HS-27A (cell line): ENCODE results near the gene SCGB1C1.

Source experiments
- DNase-seq: peaks from one replicate; pipeline ENCODE4 v3.0.0-alpha.2; 2012; ENCODE audit warnings: low read depth, missing footprints

The SCGB1C1 gene

GRCh38 chr11:205221-206001, 12.5 kb downstream of the SCGB1C1 start:
- DNase-seq: no peak

- no peak for DNase-seq
These were observed 13.1 kb downstream of the SCGB1C1 start for GRCh38 chr11:206002-206384.

GRCh38 chr11:206526-207207, 13.8 kb downstream of the SCGB1C1 start:
- no peak for DNase-seq

- DNase-seq: peak; percentile 96
These were observed 14.5 kb downstream of the SCGB1C1 start, which contains the start of the genes BET1L and RIC8A for GRCh38 chr11:207208-207862. TSS of gene BET1L (minus strand) at chr11:207399. CDS start at chr11:207321, 78 bp downstream. TSS of gene RIC8A (plus strand) at chr11:207708. CDS start at chr11:208855, 1,147 bp downstream.

GRCh38 chr11:207863-208180, 14.9 kb downstream of the SCGB1C1 start:
- no peak for DNase-seq

GRCh38 chr11:208181-208916, 15.5 kb downstream of the SCGB1C1 start:
- no peak for DNase-seq

GRCh38 chr11:208917-209260, 16.0 kb downstream of the SCGB1C1 start:
- DNase-seq: no peak

- DNase-seq: no peak
These were observed 16.6 kb downstream of the SCGB1C1 start for GRCh38 chr11:209275-210121.

GRCh38 chr11:210122-210802, 17.4 kb downstream of the SCGB1C1 start:
- DNase-seq: no peak

- DNase-seq: no peak
These were observed 17.9 kb downstream of the SCGB1C1 start for GRCh38 chr11:210803-211180.

- DNase-seq: no peak
These were observed 18.4 kb downstream of the SCGB1C1 start for GRCh38 chr11:211295-211694.

- no peak for DNase-seq
These were observed 18.9 kb downstream of the SCGB1C1 start for GRCh38 chr11:211741-212140.

GRCh38 chr11:212150-213100, 19.5 kb downstream of the SCGB1C1 start:
- DNase-seq: no peak

GRCh38 chr11:213111-213510, 20.2 kb downstream of the SCGB1C1 start:
- no peak for DNase-seq

GRCh38 chr11:214083-214482, 21.2 kb downstream of the SCGB1C1 start:
- no peak for DNase-seq

GRCh38 chr11:215581-216037, 22.7 kb downstream of the SCGB1C1 start:
- DNase-seq: no peak

GRCh38 chr11:216081-216974, 23.4 kb downstream of the SCGB1C1 start:
- no peak for DNase-seq

- DNase-seq: no peak
These were observed 24.8 kb downstream of the SCGB1C1 start for GRCh38 chr11:217704-218103.
